GM19239 (cell line): ENCODE measurements around the gene ZFYVE26.
"Not testable (repeated sequence)": the region's sequence is repeated elsewhere in the genome, so short reads cannot be mapped to it uniquely, and the experiment has no call there.

ENCODE experiments used
- DNase-seq: peaks from one replicate; pipeline ENCODE4 v3.0.0; 2011; ENCODE audit warnings: low spot score; ENCODE audit not compliant: insufficient read length
- FAIRE-seq: peaks from 2 replicates; lab custom pipeline; 2011; peaks lifted over from hg19 to GRCh38; lab: Jason Lieb, UNC

Gene ZFYVE26

DNA sequence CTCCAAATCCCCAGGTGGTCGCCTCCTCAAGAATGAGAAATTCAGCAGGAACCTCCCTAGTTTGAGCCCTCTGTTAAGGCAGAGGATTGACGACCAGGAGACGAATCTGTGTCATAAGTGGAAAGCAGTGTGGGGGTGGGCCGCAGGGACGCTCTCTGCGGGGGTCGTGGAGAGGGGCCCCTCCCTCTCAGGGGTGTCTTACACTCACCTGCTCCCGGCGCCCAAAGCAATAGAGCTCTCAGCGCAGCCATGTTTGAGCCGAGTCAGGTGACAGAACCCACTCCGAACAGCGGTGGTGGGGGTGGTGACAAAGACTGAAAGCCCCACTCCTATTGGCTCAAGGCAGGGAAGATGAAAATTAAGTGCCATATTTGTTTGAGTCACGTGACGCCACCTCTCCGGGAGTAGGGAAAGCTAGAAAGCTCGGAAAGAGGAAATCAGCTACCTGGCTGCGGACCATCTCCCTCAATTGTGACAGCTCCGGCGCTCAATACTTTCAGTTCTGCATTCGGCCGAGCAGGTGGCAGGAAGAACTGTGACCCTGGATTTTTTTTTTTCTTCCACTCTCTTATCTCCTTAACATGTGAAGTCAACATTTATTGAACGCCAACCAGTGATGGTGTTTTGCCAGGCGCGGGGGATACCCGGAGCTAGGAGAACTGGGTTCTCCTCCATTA, at the start of gene ZFYVE26:
ZFYVE26 (minus strand) TSS at position 265 of the 677 bp plus-strand sequence. CDS start 627 bp downstream, outside the sequence.
- FAIRE-seq (peak; percentile 99), DNase-seq (peak; percentile 58)

DNA sequence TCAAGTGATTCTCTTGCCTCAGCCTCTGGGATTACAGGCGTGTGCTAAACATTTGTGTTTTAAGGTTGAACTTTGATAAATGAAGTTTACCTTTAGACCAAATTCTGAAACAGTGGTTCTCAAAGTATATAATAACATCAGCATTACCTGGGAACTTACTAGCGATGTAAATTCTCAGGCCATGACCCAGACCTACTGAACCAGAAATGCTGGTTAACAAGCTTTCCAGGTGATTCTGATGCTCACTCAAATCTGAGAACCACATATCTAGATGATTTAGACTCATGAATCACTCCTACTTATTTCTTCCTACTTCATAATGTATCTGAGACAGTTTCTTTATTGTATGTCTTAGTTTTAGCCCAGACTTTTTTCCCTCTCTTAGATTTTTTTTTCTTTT, 46.8 kb upstream of the ZFYVE26 start:
- FAIRE-seq (no peak), DNase-seq (no peak)

DNA sequence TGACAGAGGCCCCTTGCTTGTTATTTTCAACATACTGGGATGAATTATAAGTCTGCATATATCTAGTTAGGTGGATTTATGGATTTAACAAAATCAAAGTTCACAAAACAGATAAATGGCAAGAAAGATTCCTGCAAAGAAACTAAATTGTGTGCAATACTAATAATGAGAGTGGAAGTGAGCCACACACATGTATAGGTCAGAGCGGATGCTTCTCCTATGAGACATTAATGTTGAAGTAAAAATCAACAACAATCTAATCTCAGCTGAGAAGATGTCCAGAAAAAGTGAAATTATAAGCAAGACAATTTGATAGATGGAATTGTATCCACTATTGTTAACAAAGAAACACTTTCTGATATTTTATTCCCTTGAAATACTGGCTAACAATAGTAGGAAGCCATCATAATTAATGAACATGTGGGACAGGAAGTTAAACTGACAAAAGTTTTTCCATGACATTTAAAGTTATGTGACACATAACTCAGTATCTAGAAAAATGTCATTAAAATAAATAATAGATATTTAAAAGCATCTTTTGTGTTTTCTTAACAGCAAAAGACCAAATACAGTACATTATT, 42.9 kb upstream of the ZFYVE26 start:
- DNase-seq (no peak), FAIRE-seq (peak; percentile 37)

DNA sequence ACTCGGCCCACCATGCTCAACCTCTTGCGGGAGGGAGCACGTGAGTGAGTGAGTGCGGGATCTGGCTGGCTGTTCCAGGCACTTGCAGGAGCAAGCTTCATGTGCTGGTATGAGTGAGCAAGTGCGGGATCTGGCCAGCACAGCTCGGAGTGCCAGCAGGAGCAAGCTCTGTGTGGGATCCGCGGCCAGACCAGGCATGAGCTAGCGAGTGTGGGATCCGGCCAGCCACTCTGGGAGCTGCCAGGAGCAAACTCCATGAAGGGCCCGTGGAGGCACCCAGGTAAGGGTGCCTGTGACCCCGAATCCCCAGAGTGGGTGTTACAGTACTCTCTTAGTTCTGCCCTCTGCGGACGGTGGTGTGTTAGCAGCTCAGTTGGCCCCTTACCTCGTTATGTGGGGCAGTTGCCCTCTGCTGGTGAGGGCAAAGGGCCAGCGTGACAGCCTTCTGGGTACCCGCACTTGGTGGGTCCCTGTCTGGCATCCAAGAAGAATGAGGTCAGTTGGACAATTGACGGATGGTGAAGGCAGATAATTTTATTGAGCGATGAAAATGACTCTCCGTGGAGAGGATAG, 41.5 kb upstream of the ZFYVE26 start:
- no peak for DNase-seq
- FAIRE-seq: no peak

DNA sequence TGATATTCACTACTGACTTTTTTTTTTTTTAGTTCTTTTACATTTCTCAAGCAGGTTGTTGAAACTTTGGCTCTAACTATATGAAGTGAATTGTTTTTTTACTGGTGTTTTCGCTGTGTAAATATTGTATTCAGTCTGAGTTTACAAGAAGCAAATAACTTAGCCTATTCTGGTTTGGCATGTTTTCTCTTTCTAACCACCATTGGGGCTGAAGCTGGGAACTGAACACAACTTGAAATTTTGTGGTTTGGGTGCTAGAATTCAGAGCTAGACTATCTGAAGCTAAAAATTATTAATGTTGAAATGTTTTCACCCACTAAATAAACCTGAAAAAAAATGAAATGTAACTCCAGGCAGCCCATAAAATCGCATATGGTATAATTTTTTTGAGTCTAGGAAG, 40.4 kb upstream of the ZFYVE26 start:
- no peak for DNase-seq

DNA sequence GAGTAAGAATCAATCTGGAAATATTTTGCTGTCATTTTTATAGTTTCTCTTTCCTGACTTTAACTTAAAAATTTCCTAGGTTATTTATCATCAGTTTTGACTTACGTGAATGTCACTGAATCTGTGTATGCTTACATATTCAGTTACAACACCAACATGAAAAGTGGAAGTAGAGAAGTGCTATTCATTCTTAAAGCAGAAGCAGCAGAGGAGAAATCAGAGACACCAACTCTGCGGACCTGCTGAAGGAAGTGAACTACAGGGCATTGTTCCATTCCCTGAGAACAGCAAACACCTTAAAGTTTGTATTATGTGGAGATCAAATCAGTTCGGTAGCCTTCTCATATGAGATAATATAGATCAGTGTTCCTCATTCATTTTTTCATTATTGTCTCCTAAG, 37.3 kb upstream of the ZFYVE26 start:
- DNase-seq (no peak), FAIRE-seq (no peak)

More for the DNA sequence above, 40.4 kb upstream of the ZFYVE26 start:
- peak; percentile 63 for FAIRE-seq

DNA sequence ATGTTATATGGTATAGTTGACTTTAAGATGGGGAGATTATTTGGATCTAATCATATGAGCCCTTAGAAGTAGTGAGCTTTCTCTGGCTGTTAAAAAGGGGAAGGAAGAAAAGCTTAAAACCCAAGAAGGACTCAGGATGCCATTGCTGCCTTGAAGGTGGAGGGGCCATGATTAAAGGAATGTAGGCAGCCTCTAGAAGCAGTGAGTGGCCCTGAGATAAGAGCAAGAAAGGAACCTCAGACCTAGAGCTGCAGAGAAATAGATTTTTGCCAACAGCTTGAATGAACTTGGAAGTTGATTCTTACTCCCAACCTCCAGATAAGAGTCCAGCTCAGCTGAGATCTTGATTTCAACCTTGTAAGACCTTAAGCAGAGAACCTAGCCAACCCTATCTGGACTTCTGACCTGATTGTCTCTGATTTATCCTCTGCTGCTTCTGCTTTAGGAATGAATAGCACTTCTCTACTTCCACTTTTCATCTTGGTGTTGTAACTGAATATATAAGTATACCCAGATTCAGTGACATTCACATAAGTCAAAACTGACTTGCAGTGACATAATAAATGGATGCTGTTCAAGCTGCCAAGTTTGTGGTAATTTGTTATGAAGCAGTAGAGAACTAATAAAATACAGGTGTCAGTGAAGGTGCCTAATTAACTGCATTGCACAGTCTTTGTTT, 36.7 kb upstream of the ZFYVE26 start:
- FAIRE-seq: peak; percentile 23
- DNase-seq: no peak

DNA sequence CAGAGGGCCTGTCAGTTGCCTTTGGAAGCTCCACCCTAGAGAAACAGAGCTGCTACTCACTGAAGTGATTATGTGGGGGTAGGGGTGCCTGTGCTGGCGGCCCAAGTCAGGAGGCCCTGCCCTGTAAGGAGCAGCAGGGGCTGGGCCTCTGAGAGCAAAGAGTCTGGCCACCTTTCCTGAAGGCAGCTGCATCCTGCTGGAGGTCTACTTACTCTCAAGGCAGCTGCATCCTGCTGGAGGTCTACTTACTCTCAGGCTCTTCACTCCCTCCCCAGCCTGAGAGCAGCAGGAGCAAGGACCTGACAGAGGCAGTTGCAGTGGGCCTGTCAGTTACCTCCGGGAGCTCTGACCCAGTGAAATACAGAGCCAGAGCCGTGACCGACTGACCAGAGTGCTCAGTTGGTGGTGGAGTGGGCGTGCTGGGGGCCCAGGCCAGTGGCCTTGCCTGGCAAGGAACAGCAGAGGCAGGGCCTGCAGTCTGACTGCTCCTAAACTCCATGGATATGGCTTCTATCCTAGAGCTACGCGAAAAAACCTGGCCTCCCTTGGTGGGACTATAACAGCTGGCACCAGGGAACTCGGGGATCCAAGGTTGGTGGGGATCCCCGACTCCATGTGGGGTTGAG, 35.5 kb upstream of the ZFYVE26 start:
- FAIRE-seq (no peak), DNase-seq (no peak)

DNA sequence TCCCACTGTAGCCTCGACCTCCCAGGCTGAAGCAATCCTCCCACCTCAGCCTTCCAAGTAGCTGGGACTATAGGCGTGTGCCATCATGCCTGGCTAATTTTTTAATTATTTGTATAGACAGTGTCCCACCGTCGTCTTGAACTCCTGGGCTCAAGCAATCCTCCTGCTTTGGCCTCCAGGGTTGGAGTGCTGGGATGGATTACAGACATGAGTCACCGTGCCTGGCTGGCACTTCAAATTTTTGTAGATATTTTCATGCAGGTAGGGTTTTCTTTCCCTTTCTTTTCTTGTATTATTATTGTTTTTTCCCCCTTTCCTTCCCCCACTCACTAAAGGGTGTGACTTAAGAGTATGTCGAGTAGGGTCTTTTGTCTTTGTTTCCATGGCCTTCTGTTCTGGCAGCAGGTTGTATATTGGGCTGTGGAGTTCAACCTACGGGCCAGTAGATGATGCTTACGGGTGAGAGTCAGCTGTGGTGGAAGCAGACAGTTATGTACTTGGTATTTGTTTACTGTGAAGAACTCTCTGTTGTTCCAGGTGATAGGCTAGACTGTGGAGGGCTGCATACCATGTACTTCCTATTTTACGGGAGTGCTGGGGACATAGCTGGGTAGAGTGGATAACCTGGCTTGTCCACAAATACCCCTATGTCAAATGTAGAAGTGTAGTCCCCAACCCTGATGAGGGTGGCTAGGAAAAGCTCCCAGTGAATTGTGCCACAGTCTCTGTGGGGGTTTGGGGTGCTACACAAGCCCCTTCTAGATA, 33.9 kb upstream of the ZFYVE26 start:
- DNase-seq (no peak), FAIRE-seq (no peak)

DNA sequence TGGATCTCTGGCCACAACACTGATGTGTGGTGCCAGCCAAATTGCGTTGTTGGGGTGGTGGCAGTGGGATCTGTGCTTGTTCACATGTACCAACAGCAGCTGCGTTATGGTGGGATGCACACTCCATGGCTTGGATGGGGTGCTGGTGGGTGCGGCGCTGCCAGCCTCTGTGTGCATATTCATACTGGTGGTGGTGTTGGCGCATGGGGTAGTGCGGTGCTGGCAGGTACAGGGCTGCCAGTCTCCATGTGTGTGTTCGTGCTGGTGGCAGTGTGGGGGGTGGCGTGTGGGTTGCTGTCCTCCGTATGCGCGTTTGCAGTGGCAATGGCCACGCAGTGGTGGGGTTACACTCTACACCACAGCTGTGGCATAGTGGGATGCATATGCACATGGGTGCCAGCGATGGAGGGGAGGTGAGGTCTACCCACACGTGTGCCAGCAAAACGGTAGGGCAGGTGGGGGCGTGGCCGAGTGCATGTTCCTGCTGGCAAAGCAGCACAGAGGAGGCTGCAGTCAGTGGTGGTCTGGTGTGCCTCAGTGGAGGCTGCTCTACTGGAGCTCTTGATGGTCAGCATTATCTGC, 29.7 kb upstream of the ZFYVE26 start:
- DNase-seq (no peak), FAIRE-seq (no peak)

DNA sequence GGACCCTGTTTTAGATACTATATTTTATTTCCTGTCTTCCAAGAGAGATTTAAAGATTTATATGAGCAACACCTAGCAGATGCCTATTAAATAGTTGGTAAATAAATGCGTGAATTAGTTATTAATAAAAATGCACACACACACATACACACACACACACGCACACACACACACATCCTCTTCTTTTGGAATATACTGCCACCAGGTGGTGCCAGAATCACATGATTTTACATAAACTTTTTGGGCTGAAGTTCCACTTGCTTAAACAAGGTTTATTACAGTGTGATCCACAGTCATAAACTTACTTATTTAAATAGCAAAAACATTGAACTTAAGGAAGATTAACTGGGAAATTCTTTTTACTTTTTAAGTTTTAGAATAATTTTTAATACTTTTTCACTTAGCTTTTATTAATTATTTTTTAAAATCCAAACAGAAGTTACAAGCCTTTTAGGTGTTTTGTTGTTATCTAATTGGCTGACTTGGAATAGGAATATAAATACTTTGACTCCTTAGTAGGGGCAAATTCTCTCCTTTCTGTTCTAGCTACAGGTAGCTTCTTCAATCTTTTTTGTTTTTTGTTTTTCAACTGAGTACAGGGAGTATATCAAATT, 20.7 kb upstream of the ZFYVE26 start:
- peak; percentile 72 for FAIRE-seq
- DNase-seq: no peak

DNA sequence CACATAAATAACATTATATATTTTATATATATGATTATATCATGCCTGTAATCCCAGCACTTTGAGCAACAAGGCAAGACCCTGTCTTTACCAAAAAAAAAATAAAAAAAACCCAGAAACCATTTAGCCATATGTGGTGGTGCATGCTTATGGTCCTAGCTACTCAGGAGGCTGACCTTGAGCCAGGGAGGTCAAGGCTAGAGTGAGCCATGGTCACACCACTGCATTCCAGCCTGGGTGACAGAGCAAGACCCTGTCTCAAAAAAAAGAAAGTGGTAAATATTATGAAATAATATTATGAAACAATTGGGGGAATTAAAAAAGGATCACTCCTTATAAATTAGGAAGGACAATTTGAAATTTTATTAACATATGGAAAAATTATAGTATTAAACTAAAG, 19.2 kb upstream of the ZFYVE26 start:
- no peak for DNase-seq
- no peak for FAIRE-seq

DNA sequence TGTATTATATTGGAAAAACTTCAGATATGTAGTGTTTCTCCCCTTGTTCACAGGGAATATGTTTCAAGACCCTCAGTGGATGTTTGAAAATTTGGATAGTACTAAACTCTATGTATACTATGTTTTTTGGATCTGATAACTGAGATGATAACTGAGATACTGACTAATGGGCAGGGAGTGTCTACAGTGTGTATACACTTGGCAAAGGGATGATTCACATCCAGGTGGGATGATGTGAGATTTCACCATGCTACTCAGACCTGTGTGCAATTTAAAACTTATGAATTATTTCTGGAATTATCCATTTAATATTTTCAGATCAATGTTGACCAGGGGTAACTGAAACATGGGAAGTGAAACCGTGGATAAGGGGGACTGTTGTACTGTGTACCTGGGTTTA, 17.0 kb upstream of the ZFYVE26 start:
- FAIRE-seq: no peak
- no peak for DNase-seq

DNA sequence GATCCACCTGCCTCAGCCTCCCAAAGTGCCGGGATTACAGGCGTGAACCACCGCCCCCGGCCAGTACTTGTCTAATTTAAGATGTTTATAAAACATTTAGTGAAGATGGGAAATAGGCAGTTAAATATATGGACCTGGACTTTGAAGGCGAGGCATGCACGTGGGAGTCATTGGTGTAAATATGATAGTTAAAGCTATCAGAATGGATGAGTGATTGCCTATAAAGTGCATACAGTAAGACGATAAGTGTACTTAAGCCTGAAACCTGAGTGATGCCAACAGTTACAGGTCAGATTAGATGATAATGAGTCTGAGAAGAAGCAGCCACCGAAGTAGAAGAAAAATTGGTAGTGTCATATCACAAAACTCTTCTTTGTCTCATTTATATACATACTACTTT, 14.7 kb upstream of the ZFYVE26 start:
- DNase-seq (no peak), FAIRE-seq (no peak)

DNA sequence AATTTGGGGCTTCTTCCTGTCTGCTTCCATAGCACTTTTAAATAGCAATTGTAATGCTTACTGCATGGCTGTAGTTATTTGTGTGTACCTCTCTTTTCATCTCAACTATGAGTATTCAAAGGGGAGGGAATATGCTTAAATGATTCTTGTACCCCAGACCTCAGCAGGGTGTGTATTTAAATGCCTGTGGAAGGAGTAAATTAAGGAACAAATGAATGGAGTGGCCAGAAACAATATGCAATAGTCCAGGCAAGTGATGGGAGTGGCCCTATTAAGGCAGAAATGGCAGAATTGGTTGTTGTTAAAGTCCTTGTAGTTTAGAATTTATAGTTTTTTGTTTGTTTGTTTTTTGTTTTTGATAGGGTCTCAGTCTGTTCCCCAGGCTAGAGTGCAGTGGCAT, 4.7 kb upstream of the ZFYVE26 start:
- FAIRE-seq: no peak

DNA sequence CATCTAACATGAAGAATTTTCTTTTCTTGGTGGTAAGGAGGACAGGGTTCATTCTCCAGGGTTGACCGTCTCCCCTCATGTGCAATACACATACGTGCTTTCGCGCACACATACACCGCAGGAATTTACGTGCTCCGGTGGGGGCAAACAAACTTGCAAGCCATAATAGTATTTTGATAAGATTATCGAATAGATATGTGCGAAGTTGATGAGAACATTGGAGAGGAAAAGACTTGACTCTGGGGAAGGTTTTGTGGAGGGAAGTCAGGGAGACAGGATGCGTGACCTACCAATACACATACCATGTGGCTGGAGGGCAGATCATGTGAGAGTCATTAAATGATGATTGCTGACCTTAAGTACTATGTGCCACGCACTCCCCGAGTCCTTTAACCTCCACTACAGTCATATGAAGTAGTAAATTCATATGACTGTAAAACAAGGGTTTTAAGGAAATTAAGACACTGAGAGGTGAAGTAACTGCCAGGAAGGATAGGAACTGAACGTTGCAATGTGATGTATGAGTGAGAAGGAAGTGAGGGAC, 4.1 kb upstream of the ZFYVE26 start:
- FAIRE-seq (peak; percentile 31), DNase-seq (no peak)

More for the DNA sequence above, 4.7 kb upstream of the ZFYVE26 start:
- DNase-seq: no peak

DNA sequence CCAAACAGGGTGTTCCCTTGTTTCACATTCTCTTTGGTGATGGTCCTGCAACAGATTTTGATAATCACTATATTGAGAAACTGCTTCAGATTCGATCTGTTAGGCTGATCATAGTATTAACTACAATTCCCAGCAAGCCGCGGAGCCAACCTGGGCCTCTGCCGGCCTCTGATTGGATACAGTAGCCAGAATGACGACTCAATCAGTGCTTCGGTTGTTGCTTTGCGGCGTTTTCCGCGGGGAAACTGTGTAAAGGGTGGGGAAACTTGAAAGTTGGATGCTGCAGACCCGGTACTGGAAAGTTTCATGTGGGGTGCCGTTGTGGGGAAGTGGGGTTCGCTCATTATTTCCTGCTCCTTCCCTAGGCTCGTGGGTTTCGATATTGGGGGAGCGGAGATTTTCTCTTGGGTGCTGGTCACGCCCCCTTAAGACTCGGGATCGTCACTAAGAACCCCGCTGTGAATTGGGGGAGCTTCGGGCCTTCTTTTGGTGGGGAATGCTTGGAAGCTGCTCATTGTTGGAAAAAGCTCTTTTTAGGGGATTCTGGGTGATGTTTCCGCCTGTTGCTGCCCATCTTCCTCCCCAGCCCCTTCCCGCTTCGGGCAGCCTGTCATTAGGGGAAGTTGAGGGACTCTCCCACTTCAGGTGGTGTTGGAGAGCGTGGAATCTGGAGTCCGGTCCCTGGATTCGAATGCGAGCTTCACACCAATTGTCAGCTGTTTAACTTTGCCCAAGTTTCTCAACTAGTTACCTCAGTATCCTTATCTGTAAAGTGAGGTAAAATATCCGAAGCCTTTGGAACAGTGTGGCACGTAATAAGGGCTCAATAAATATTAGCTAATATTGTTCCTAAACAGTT, 3.4 kb upstream of the ZFYVE26 start, which contains the start of gene RAD51B:
RAD51B (plus strand) TSS at position 217 of the 859 bp plus-strand sequence.
- DNase-seq: peak; percentile 53
- peak; percentile 91 for FAIRE-seq

DNA sequence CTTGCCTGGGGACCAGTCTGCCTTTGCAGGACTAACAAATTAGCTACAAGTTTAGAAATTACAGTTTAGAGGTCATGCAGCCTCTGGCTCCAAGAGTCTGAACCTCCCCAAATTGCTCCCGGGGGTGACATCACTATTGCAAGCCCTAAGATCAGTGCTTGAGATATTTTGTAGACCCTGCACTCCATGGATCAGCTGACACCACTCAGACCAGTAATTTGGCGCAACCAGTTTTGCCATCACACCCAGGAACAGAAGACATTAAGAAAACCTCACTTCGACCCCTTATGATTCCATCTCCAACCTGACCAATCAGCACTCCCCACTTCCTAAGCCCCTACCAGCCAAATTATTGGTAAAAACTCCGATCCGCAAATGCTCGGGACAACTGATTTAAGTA, 2.1 kb upstream of the ZFYVE26 start:
- DNase-seq, FAIRE-seq: not testable (repeated sequence)
